CD4-positive, alpha-beta T cell treated with Interleukin-6 for 4 hours (primary cell): ENCODE data around the gene EFCAB5.
"Not testable (repeated sequence)": the region's sequence is repeated elsewhere in the genome, so short reads cannot be mapped to it uniquely, and the experiment has no call there.

Source experiments
- DNase-seq: peaks from one replicate; pipeline ENCODE4 v3.0.0-alpha.2; 2020; ENCODE audit warnings: mixed read lengths

The EFCAB5 gene

GRCh38 chr17:29936724-29937123 is 4.7 kb upstream of the EFCAB5 start:
- no peak for DNase-seq

GRCh38 chr17:29945281-29945680 is 3.8 kb downstream of the EFCAB5 start:
- DNase-seq, result no peak

GRCh38 chr17:29948448-29949215 is 7.2 kb downstream of the EFCAB5 start:
- DNase-seq, result no peak

DNA sequence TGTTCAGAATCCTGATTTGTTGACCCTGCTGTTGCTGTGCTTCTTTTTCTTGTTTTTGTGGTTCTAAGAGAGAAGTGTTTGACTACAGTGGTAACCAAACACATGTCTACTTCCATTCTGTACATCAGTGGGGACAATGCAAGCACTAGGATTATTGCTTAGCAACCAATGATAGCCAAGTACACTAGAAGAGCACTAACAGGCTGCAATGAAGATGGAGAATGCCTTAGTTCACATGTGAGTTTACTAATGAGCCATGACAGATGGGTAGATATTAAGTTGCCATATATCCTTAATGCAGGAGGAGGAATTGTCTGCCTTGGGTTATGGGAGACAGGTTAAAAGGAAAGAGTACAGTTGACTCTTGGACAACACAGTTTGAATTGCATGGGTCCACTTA is 8.3 kb downstream of the EFCAB5 start:
- no peak for DNase-seq

- DNase-seq, result no peak
These were observed 13.0 kb downstream of the EFCAB5 start for GRCh38 chr17:29954405-29954804.

- no peak for DNase-seq
These were observed 14.8 kb downstream of the EFCAB5 start for GRCh38 chr17:29956225-29956624.

DNA sequence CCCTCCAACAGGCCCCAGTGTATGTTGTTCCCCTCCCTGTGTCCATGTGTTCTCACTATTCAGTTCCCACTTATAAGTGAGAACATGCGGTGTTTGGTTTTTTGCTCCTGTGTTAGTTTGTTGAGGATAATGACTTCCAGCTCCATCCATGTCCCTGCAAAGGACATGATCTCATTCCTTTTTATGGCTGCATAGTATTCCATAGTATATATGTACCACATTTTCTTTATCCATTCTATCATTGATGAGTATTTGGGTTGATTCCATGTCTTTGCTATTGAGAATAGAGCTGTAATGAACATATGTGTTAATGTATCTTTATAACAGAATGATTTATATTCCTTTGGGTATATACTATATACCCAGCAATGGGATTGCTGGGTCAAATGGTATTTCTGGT is 16.1 kb downstream of the EFCAB5 start:
- not testable (repeated sequence) for DNase-seq

- no peak for DNase-seq
These were observed 17.7 kb downstream of the EFCAB5 start for GRCh38 chr17:29958947-29959657.

- no peak for DNase-seq
These were observed 18.4 kb downstream of the EFCAB5 start for GRCh38 chr17:29959658-29960337.

- DNase-seq, result no peak
These were observed 21.2 kb downstream of the EFCAB5 start for GRCh38 chr17:29962656-29963055.

DNA sequence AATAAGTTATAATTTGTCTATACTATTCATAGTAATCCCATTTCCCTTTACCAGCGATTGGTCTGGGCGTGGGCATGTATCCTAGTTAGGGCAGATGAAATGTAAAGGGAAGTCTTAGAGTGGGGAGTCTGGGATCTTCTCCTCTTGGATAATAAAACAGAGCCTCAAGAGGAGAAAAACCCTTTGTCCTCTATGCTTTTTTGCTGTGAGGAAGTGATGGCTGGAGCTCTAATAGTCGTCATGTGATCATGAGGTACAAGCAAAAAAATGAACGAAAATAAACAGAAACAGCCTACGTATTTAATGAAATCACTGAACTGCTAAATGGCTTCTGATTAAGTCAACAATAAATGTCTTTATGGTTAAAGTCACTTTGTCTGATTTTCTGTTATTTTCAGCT is 26.8 kb downstream of the EFCAB5 start:
- no peak for DNase-seq

- no peak for DNase-seq
These were observed 30.8 kb downstream of the EFCAB5 start for GRCh38 chr17:29972277-29972676.

DNA sequence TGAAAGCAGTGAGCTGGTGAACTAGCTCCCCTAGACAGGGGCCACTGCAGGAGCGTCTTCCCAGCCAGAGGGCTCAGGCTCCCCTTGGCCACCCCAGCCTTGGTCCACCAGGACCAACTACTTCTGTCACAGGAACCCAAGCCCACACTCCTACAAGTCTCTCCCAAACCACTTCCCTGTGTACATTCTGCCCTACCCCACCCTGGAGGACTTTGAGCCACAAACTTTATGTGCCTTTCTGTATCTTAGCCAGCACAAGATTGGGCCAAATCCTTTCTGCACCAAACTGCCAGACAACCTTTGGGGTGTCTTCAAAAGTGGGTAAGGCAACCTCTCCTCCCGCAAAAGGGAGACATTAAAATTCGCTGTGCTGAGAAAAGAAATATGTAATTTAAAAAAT is 31.6 kb downstream of the EFCAB5 start:
- DNase-seq, result no peak

GRCh38 chr17:29977836-29978235 is 36.4 kb downstream of the EFCAB5 start:
- DNase-seq, result no peak

- DNase-seq, result no peak
These were observed 38.8 kb downstream of the EFCAB5 start for GRCh38 chr17:29980261-29980660.

GRCh38 chr17:29982991-29983653 is 41.7 kb downstream of the EFCAB5 start:
- DNase-seq, result no peak

- no peak for DNase-seq
These were observed 55.0 kb downstream of the EFCAB5 start for GRCh38 chr17:29996458-29996857.

- DNase-seq, result no peak
These were observed 58.7 kb downstream of the EFCAB5 start for GRCh38 chr17:30000001-30000754.

- no peak for DNase-seq
These were observed 59.4 kb downstream of the EFCAB5 start for GRCh38 chr17:30000755-30001257.

DNA sequence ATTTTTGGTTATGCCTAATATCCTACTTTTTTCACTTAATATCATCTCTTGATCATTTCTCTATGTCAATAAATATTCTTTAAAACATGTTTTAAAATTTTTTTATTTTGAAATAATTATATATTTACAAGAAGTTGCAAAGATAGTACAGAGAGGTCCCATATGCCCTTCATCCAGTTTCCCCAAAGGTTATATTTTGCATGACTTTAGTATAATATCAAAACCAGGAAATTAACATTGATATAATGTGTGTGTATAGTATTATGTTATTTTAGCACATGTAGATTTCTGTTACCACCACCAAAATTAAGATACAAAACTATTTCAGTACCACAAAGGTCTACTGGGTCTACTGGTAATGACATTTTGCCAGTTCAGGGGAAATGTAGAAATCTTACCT is 60.7 kb downstream of the EFCAB5 start:
- no peak for DNase-seq

GRCh38 chr17:30005709-30006320 is 64.4 kb downstream of the EFCAB5 start:
- no peak for DNase-seq

DNA sequence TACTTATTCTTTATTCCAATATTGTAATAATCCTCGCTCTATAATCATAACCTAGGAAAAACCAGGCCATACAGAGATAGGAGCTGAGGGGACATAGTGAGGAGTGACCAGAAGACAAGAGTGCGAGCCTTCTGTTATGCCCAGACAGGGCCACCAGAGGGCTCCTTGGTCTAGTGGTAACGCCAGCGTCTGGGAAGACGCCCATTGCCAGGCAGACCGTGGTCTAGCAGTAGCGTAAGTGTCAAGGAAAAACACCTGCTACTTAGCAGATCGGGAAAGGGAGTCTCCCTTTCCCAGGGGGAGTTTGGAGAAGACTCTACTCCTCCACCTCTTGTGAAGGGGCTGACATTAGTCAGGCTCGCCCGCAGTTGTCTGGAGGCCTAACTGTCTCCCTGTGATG is 70.5 kb downstream of the EFCAB5 start:
- not testable (repeated sequence) for DNase-seq
